Fibroblast of skin of right quadriceps (primary cell): Measurements from ENCODE around the gene RETREG1.
"Not testable (repeated sequence)": the region's sequence is repeated elsewhere in the genome, so short reads cannot be mapped to it uniquely, and the experiment has no call there.

Experiments used
- DNase-seq: peaks from one replicate; pipeline ENCODE4 v3.0.0-alpha.2; 2013

RETREG1 gene

DNA sequence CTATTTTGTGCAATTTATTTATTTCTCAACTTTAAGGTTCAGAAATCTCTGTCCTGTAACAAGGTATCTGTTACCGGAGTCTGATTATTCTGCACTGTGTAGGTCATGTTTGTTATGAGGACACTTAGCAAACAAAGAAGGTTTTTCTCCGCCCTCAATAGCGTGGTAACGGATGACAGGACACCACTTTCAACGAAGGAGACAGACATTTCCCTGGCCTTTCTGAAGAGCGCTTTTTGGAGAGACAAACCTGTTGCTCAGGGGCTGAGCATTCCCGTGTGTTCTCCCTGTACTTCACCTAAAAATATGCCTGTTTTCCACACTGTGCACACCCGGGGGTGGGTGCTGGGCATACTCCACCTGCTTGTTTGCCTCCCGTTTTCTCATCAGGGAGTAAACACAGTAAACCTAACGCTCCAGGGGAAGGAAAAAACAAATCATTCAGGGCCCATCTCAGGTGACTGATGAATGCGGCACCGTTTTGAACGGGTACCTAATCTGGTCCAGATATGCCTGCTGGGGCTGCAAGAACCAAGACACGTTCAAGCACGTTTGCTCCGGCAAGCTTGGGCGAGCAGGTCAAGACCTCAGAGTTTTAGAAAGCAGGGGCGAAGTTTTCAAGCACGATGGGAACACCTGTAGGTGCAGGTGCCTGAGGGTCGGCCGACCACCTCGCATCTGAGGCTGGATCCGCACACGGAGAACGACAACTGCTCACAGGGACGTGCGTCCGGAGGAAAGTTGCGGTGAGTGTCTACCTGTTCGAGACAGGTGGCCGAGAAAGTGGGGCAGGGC is 859 bp downstream of the RETREG1 start:
- no peak for DNase-seq

DNA sequence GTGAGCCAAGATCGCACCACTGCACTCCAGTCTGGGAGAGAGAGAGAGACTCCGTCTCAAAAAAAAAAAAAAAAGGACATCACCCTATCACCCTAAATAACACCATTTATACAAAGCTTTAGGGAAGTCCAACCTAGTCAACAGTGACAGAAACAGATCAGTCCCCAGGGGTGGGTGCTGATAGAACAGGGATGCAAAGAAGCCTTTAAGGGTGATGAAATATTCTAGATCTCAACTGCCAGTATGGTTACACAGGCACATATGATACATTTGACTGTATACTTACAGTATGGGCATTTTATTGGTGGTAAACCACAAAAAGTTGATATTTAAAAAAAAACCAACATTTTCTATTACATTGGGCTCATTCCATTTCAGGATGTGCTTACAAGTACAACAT is 4.8 kb downstream of the RETREG1 start:
- no peak for DNase-seq

DNA sequence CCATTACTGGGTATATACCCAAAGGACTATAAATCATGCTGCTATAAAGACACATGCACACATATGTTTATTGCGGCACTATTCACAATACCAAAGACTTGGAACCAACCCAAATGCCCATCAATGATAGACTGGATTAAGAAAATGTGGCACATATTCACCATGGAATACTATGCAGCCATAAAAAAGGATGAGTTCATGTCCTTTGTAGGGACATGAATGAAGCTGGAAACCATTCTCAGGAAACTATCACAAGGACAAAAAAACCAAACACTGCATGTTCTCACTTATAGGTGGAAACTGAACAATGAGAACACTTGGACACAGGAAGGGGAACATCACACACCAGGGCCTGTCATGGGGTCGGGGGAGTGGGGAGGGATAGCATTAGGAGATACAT is 5.9 kb downstream of the RETREG1 start:
- not testable (repeated sequence) for DNase-seq

DNA sequence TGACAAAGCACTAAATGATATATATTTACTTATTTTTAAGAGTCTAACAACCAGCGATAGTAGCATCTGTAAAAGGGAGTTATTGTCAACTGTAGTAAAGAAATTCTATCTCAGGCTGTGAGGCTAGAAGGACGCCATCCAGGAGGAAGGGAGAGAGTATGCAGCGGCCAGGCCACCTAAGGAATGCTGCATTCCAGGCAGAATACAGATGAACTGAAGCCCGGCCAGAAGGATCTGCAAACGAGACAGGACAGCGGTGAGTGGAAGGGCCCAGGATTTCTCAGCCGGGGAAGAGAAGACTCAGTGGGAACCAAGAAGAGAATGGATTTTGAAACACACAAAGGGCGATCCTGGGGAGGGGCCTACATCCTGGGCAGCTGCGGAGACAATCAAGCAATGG is 7.4 kb downstream of the RETREG1 start:
- DNase-seq, result no peak

DNA sequence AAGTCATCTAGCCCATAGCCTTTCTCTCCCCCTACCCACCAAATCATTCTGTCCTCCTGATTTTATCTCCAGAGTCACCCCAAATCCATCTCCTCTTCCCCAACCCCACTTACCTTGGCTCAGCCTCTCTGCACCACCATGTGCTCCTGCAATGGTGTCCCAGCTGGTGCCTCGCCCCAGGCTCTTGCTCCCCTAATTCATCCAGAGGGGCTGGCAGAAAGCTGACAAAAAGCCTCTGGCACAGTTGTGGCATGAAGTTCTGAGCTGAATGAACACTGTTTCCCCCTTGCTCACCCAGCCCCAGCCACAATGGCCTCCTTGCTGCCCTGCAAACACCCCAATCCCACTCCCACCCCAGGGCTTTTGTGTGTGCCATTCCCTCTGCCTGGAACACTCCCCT is 10.2 kb downstream of the RETREG1 start:
- DNase-seq, result no peak

DNA sequence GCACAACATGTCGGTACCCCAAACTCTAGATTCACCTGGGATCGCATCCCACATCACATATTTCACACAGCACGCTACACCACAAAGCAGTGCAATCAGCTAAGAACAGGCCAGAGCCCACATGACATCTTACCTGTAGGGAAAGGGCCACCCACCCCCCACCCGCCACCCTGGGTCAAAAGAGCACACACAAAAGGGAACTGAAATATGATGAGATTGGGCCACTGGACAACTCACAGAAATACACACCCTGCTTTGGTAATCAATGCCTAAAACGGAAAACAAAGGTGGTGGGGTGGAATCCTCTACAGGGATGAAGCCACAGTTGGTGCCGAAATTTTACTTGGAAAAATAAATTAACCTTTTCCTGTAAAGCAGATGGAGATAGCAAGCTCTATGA is 13.1 kb downstream of the RETREG1 start:
- no peak for DNase-seq

DNA sequence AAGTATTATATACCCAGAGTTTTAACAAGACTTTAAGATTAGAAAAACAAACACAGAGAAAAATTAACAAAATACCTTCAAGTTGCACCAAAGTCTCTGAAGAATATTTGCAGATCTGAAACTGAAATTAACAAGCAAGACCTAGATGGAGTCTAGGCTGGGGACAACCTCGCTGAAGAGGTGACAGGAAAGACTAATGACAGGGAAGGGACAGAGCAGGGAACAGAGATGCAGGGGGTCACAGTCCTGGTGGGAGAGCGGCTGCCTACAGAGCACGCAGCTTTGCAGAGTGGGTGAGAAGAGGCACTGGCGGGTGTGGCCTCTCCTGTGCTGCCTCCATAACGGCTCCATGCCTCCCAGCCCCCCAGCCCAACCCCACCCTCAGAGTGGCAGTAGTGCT is 13.5 kb downstream of the RETREG1 start:
- DNase-seq, result no peak

DNA sequence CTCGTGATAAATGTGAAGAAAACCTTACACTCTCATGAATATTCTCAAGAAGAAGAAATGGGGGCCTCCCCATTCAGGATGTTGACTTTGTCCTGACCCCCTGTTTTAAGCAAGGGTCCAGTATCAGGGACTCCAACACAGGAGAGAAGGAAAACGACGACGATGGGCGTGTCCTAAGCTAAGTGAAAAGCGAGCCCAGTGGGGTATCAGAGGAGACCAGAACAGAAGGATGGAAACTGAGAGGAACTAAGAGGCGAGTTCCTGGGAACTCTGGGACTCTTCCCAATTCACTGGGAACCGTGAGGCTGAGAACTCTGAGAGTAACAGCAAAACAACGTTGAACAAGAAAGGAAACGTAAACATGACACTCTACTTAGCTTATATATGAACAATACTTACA is 14.6 kb downstream of the RETREG1 start:
- no peak for DNase-seq

DNA sequence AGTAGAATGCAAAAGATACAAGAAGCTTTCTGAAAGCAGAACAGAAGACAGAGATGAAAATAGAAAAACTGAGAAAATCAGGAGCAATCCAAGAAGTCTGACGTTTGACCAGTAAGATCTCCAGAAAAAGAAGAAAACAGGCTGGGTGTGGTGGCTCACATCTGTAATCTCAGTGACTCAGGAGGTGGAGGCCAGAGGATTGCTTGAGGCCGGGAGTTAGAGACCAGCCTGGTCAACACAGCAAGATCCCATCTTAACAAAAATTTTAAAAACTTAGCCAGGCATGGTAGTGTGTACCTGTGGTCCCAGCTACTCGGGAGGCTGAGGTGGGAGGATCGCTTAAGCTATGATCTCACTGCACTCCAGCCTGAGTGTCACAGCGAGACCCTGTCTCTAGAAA is 15.9 kb downstream of the RETREG1 start:
- DNase-seq, result no peak

DNA sequence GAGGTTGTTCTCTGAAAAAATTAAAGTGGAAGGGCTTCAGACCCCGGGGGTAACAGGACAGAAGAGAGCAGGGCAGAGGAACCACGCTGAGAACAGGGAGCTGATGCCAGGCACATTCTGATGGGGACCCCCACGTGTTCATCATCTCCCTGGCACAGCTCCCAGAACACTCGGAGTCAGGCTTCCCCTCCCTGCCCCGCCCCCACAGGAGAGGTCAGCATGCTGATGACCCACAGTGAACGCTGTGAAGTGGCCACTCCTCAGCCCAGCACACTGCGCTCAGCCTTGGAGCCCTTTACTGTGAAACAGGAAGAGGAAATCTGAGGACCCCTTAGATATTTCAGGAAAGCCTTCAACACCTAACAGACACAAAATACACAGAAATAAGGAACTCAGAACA is 16.4 kb downstream of the RETREG1 start:
- DNase-seq, result no peak

DNA sequence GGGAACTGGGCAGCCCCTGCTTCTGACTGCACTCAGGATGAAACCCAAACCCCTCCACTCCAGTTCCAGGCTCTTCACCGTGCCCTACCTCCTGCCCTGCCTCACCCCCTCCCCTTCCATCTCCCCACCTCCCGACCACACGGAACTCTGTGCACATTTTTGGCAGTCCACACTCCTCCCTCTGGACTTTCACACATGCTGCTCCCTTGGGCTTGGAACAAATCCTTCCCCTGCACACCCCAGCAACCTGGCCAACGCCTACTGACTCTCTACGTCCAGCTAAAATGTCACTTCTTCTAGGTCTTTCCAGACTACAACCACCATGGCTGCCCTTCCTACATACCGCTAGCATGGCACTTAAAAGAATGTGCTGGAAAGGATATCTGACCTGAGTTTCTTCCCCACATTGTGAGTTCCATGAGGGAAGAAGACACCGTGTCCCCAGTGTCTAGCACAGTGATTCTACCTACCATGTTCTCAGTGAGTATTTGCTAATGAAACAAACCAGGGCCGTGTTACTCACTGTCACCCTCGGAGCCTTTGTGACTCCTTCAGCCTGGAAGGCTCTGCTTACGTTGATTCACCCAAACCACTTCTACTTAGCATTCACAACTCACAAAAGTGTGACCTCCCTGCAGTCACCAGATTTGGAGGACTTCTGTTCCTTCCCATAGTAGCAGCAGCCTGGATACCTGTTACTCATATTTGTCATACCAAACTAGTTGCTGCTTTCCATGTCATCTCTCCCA is 18.7 kb downstream of the RETREG1 start:
- no peak for DNase-seq

DNA sequence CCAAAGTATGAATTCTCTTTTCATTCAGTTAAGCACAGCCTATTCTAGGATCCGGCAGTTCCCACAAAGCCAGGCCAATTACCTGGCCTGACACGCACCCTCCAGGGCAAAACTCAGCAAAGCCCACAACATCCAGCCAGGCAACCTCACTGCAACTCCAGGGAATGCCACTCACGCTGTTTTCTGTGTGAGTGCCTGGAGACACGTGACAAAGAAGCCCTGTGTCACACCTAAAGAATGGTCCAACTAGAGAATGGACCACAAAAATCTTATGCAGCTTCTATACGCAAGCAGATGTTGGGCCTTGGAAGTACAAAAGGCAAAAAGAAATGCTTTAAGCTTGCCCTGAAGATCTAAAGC is 20.2 kb downstream of the RETREG1 start:
- DNase-seq, result peak; percentile 46

DNA sequence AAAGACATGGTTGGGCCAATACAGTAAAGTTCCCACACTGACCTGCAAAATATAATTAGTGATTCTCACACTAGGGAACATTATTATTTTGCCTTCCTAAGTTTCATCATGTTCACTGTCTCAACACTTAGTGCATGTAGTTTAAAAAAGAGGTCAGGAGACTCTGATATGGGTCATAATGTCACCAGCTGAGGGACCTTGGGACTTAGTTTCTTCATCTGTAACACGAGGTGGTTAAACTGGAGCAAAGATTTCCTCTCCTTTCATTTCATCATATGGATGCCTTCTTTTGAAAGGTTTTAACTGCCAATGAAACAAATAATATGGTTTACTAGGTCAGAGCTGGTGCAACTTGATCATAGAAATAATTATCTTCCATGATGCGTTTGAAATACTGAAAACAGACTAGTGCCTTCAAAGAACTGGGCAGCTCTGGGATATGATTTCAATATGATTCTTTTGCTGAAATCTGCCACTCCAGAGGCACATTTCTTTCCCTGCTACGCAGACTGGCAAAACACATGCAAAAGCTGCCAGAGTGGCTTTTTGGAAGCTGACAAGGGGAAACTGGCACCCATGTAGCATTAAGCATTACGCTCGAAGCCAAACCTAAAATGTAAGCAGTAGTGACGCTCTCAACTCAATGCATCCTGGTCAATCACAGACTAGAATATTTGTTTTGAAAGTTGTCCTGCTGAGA is 20.8 kb downstream of the RETREG1 start:
- DNase-seq, result no peak

DNA sequence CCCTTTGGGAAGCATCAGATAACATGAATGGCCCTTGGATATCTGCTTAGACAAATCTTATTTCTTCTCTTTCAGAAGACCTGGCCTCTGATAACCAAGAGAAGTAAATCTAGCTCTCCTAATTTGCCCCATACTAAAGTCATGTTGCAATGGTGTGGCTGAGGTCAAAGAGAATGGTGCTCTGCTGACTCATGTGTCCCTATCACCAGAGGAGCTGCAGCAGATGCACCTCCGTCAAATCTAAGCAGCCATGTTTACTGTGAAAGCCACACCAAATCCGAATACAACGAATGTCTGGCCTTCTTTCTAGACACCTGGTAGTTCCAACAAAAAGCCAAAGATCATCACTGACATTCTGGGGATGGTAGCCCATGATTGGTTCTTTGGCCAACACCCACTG is 23.2 kb downstream of the RETREG1 start:
- no peak for DNase-seq

DNA sequence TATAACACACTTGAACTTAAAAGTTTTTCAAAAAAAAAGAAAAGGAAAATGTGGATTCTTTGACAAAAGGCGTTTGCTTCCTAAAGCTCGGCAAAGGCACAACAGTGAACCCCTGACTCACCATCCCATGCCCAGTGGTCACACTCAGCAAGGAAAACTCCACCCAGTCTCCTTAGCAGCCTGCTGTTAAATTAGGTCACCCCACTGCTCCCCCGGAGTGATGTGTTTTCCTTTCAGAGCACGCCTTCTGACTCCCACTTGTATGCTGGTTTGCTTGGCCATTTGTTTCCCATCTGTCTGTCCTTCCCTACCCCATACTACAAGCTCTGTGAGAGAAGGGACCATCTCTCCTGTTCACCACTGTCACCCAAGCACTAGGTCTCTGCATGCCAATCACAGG is 23.8 kb downstream of the RETREG1 start:
- no peak for DNase-seq

DNA sequence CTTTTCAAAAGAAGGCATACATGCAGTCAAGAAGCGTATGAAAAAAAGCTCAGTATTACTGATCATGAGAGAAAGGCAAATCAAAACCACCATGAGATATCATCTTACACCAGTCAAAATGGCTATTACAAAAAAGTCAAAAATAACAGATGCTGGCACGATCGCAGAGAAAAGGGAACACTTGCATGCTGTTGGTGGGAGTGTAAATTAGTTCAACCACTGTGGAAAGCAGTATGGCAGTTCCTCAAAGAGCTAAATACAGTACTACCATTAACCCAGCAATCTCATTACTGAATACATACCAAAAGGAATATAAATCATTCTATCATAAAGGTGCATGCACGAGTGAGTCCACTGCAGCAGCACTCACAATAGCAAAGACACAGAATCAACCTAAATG is 24.5 kb downstream of the RETREG1 start:
- no peak for DNase-seq

DNA sequence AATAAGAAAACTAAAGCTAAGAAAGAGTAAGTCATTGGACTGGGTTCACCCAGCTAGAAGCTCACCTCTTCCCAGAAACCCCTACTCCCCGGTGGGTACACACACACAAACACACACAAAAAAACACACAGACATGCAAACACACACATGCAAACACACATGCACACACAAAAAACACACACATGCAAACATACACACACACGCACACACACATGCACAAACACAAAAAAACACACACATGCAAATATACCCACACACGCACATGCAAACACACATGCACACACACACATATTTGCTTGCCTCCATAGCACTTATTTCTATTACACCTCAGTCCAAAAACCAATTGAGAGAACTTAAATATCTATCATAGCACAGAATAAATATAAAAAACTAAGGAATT is 26.1 kb downstream of the RETREG1 start:
- no peak for DNase-seq

DNA sequence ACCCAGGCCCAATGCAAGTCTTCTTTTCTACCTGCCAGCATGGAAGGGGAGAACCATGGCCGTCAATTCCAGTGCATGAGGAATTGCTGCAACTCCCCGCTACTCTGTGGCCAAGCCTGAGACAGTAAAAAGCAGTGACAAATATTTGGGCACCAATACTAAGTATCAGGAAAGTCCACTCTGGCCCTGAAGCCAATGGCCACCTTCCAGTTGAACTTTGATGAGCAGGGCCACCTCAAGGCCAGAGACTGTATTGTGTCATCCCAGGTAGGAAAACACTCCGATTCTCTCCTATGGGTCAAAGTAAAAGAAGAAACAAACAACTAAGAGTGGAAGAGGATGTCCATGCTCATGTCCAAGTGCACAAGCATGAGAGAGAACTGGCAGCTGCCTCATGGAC is 27.1 kb downstream of the RETREG1 start:
- DNase-seq, result no peak

DNA sequence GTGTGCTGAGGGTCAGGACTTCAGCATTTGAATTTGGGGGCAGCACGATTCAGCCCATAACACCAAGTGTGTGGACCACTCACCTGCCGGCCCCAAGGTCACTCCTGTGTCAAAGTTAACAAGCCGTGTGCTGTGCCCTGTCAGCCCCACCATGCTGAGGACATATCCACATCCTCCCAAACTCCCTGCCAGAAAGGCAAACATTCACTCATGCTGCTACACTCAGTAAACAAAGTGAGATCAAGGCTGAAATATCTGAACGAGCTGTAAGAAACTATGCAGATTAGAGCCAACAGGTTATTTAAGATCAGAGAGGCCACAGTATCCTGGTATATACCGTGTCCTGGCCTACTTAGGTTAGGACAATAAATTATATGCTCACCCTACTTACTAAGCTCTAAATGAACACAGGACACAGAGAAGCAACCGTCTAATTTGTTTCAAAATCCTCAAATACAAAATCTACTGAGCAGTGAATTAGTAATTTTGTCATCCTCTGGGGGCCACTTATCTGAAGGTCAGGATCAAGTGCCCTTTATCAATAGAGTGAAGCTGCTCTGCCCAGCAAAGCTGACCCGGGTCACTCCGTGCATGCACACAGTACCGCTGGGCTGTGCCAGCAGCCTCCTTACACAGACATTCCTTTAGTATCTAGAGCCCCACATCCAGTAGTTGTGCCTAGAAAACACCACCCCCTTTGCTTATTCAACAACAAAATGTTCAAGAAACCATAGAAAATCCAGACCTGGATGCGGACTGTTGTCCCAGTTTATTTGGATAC is 28.2 kb downstream of the RETREG1 start:
- no peak for DNase-seq

DNA sequence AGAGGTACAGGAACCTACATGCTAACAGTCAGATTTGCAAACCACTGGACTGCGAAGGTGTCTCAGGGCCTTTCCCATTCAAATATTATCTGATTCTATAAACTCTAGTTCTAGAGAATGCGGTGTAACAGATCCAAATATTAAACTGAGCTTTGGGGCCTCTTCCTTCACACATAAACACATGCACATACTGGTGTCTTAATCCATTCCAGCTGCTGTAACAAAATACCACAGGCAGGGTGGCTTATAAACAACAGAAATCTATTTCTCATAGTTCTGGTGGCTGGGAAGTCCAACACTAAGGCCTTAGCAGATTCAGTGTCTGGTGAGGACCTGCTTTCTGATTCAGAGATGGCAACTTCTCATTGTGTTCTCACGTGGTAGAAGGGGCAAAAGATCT is 30.2 kb downstream of the RETREG1 start:
- DNase-seq, result no peak

DNA sequence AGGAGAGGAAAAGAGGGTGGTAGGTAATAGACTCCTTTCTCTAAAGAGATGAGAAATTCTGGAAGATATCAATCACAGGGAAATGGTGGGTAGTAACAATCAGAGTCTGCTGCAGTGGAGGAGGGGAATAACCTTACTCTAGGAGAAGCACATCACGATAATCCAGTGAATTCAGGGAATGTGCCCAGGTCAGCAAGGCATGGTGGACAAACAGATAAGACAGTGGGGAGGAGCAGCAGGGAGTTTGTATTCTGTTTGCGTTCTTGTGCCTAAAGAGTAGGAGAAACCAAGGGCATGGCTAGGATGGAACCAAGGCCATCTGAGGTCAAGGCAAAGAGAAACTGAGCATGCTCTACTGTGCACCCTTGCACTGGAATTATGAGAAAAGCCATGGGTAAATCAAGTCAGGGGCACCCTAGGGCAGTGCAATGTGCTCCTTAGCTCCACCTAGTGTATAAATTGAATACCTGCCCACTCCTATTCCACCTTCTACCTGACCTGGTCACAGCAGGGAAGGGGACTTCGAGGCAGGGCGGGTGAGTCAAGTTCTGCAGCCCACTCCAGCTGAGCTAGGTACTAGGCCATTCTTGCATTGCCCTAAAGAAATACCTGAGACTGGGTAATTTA is 31.6 kb downstream of the RETREG1 start:
- DNase-seq, result no peak

DNA sequence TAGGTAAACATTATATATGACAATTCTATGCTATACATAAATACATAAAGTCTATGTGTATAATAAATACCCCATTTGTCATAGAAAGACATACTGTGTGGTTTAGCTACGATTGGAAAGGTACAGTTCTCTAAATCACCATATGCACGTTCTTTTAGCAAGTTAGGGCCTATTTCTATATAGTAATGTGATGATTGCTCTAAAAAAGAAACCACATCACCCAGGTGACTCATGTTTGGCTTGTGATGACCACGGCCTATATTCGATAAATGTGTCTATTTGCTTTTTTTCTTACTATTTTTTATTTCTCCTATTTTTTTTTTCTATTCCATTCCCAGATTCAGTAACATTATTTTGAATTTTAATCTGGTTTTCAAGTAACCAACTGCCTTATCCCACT is 34.7 kb downstream of the RETREG1 start:
- no peak for DNase-seq

DNA sequence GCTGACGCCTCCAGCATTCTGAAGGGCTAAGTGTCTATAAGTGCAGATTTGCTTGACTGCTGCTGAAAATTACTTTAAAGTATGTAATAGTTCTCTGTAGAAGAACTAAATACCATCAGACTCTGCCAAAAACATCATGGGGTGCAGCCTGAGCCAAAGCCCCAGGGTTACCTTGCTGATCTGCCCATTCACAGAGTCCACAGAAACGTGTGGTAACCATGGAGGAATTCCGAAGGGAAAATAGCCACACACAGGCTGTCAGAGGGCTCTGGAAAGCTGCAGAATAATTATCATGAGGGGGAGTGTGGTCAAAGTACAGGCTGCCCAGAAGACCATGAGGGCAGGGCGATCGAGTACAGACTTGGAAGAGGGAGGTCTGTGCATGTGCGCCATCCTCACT is 36.4 kb downstream of the RETREG1 start:
- DNase-seq, result no peak
